GM21447 (cell line): Measurements from ENCODE around the gene TCERG1L.

Experiments
- ATAC-seq: cut with Tn5 transposase; IDR thresholded peaks from one replicate; pipeline ENCODE4 v1.9.1; 2021; ENCODE audit not compliant: unreplicated experiment

TCERG1L gene

DNA sequence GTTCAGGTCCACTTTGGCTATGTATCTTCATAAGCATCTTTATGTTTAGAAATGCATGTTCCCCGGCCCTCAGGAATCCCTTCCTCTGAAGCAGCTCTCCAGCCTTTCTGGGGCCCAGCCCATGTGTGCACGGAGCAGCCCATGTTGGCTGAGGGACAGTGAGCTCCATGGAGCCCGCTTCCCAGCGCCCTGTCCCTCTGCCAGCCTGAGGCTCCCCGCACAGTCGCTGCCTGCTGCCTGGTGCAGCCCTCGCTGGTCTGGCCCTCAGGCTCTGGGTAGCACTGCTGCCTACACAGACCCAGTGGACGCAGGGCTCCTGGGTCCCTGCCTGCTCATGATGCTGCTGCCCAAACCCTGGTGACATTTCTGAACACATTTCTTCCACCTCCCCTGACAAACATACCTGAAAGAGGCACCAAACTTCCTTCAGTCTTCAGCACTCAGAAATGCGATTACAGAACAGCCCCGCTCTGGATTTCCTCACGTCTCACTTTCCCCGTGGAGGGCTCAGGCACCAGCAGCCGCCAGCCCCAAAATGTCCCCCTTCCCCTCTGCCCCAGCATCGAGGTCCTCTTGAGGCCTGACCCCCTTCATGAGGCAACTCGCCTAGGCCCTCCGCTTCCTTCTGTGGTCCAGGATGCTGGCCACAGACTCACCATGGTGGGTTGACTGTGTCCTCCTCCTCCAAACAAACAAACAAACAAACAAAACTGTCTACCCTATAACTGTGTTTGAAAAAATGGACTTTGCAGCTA is 5.0 kb upstream of the TCERG1L start:
- no peak for ATAC-seq

DNA sequence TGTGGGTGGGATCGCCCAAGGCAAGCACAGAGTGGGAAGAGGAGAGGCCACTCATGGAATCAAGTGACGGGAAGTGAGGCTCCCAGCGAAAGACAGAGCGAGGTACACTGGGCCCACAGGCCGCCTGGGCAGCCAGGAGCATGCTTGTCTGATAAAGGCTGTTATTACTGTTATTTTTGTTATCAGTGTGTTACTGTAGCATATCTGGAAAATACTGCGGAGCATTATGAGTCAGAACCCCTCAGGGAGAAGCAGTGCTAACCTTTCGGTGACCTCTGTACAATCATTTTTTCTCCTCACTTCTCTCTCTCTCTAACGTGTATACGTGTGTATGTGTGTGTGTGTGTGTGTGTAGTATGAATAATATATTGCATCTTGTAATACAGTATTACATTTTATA is 3.8 kb upstream of the TCERG1L start:
- ATAC-seq: no peak

- no peak for ATAC-seq
Observed at GRCh38 chr10:131314799-131315198, 3.3 kb upstream of the TCERG1L start.

GRCh38 chr10:131314148-131314547 is 2.6 kb upstream of the TCERG1L start:
- ATAC-seq: no peak

DNA sequence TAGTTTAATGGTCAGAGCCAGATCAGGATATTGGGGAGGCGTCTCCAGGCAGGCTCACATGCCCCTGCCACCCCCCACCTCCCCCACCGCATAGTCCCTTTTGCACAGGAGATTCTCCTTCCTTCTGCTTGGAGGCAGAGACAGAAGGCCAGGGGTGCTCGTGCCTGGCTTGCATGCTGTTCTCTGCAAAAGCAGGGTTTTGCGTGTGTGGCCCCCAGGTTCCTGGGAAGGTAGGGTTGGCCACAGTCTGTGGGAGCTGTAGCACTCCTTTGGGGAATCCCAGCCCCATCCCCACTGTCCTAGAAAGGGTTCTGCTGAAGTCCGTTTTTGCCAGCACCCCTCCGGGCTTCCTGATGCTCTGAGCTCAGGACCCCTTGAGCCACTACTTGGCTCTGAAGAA is 1.9 kb upstream of the TCERG1L start:
- ATAC-seq: no peak

- no peak for ATAC-seq
Observed at GRCh38 chr10:131312478-131312836, 936 bp upstream of the TCERG1L start.

DNA sequence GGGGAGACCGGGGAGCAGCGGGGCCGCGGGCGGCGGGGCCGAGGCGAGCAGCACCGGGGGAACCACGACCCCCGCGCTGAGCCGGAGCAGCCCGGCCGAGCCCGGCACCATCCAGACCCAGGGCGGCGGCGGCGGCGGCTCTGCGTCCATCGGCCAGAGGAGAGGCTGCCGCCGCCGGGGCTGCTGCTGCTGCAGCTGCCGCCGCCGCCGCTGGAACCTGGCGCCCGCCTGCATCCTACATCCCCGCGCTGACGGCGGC is 190 bp downstream of the TCERG1L start:
- no peak for ATAC-seq

DNA sequence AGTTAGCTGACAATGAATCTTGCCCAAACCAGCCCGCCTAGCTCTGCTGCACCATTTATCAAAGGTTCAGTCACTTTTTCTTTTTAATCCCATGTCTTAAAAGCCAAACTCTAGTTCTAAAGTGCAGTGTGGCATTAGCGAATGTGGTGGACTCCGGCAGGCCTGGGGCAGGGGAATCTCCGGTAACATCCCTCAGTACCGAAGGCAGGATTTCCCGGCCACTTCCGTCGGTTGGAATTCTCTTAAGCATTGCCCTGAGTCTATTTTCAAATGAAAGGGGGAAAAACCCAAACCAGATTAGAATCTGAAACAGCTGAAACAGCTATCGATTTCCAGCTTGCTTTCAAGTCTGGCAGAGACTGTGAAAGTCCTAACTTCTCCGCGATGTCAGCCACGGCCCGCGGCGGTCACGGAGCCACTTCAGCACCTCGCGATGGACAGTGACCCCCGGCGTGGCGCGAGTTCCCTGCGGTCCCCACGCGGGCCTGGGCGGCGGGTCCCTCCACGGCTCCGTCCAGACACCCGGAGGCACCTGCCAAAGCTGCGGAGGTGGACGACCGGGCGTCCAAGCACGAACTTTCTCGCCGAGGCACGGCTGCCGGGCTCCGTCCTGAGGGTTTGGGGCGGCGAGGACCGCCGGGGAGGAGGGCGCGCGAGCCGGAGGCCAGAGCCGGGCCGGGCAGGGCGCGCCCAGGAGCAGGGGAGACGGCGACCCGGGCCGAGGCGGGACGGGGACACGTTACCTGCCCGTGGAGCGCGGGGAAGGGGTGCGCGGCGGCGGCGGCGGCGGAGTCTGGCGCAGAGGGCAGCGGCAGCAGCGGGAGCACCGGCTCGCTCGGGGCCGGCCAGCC is 745 bp downstream of the TCERG1L start:
- ATAC-seq: no peak

DNA sequence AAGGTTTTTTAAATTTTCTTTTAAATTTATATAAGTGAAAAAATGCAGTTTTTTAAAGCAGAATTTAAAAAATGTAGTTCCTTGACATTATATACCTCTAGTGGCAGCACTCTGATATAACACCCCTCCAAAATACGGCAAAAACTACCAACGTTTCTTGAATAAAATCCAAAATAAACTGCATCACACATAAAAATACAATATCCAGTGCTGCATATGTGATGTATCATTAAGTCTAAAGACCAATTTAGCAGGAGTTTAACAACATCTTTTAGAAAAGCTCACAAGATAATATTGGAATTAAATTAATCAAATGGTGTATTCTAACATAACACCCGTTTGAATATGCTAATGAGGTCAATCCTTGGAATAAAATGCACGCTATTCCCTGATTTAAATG is 1.4 kb downstream of the TCERG1L start:
- ATAC-seq: no peak

DNA sequence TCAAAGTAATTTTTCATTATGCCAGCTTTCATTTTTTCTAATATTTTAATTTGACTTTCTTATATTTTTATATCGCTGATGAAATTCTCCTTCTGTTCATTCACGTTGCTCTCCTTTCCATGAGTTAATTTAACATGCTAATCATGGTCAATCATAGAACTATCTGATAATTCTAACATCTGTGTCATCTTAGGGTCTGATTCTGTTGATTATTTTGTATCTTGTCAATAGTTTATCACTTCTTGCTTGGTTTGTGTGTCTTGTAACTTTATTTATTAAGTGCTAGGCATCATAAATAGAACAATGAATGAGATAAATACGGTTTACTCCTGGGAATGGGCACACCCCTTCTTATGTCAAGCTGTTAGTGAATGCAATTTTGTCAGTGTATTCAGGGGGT is 11.0 kb downstream of the TCERG1L start:
- ATAC-seq: no peak

DNA sequence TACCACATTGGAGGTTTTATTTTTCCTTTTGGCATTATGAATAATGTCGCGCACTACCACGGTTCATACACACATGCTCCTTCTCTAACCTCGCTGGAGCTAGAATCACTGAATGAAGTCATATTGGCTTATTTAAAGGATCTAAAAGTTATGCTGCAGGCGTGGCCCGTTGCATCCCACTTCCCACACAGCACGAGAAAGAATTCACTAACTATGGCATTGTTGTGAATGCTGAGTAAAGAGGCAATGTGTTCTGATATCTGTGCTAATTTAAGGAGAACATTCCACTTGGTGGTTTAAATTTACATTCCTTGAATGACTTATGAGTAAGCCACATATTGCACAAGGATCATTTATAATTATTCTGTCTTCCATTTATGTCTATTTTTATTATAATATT is 20.7 kb downstream of the TCERG1L start:
- ATAC-seq: no peak

DNA sequence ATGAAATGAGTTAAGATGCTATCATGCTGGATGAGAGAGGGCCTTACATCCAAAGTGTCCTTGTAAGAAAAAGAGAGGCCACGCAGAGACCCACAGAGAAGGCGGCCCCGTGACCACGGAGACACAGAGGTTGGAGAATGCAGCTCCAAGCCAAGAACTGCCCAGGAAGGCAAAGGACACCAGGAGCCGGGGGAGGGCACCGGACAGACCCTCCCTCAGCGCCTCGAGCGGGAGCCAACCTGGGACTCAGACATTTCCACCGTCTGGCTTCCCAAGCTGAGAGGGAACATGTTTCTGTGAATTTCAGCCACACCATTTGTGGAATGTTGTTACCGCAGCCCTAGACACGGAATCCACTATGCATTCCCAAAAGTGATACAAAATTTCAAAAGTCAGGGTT is 22.9 kb downstream of the TCERG1L start:
- ATAC-seq: no peak

DNA sequence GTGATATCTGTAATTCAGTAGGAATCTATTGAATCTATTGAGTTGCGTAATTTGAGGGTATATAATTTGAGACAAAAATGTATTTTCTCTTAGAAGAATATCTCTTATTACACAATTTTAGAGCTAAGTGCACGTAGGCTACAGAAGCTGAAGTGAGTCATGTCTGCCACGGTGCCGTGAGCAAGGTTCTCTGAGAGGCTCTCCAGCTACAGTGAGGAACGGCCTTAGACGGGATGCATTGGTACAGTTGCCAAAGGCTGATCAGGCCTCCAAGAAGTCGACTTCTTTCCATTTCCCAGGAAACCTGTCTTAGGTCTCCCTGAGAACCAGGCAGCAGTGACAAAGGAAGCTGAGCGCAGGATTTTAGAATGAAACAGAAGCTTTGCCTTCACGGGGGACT is 28.6 kb downstream of the TCERG1L start:
- no peak for ATAC-seq

GRCh38 chr10:131280101-131280500 is 31.4 kb downstream of the TCERG1L start:
- ATAC-seq: no peak

DNA sequence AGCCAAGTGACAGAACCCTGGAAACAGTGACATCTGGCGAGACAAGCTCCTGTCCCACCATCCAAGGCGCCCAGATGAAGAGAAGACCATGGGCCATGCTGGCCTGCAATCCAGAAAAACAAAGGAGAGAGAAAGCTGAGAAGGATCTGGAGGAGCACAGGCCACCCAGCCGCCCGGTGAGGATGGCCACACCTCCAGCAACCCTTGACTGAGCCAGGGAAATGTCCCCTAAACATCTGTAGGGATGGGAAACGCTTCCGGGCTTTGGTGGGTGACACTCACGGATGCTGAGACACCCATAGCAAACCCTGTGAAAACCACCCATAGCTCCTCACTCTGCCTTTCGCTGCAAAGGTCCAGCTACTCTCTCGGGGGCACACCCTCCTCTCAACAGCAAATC is 32.0 kb downstream of the TCERG1L start:
- ATAC-seq: no peak

DNA sequence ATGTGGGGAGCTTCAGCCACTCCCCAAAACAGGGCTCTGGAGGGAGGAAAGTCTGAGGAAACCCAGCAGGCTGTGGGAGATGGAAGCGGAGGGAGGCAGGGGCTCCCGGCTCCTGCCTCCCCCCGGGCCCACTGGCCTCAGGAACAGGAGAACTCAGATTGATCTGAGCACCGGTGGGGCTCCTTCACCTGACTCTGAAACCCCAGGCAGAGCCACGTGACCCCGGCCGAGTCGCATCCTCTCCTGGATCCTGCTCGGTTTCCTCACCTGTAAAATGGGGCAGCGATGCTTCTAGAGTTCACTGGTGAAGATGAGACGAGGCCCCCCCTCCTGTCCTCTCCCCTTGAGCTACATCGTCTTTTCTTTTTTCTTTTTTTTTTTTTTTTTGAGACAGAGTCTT is 33.6 kb downstream of the TCERG1L start:
- ATAC-seq: no peak

DNA sequence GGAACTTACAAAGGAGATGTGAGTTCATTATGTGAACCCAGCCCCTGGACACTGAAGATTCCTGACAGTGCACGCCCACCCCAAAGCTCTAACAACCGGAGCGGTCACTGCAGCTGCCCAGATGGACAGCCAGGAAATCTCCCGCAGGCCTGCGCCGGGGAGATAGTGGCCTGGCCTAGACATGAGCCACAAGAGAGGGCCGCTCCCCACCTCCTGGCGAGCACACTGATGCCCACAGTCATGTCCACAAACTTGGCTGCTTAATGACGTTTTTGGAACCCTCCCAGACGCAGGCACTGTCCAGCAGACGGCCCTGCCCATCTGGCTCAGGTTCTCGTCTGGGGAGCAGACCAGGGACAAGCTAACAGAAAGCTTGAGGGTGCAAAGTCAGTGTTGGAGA is 34.2 kb downstream of the TCERG1L start:
- ATAC-seq: no peak

- ATAC-seq: no peak
Observed at GRCh38 chr10:131275691-131276090, 35.8 kb downstream of the TCERG1L start.

DNA sequence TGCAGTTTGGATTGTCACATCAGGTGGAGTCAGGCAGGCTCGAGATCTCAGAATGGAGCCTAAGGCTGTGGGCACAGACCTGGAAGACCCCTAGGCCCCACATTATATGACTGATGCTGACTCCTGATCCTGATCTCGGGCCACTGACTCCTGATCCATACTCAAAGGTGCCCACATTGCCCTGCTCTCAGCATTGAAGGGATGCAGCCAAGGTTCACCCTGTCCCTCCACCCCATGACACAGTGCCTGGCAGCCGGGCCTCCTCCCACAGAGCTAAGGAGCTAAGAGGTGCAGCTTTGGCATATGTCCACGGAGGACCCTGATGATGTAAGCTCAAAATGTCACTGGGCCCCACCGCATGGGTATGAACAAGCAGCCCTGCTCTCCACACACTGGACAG is 36.6 kb downstream of the TCERG1L start:
- ATAC-seq: no peak

DNA sequence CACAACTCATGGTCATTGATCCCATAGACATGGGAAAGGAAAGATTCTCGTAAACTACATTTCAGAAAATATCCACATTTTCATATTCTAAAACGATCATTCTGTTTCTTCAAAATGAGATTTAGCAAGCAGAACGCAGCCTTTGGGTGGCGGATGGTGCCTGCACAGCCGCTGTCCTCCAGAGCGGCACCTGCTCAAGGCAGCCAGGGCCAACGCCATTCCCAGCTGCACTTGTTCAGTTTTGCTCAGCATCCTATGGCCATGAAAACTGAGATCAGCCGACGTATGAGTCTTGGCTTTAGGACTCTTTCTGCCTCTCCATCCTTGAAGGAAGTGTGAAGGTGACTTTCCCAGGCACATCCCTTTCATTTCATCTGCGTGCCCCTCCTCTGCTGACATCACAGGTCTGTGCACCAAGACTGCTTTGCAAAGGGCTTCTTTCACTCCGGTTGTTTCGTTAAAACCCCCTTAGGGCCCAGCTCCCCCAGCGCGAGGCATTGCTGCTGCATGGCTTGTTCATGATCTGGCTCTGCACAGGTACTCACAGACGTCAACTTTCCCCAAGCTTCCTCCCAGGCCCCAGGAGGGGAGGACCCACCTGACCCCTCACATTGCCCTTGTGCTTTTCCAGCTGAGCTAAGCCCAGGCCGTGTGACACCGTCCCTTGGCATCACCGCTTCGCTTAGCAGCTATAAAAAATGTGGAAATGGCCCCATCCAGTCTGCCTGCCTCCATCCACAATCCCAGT is 37.2 kb downstream of the TCERG1L start:
- no peak for ATAC-seq

DNA sequence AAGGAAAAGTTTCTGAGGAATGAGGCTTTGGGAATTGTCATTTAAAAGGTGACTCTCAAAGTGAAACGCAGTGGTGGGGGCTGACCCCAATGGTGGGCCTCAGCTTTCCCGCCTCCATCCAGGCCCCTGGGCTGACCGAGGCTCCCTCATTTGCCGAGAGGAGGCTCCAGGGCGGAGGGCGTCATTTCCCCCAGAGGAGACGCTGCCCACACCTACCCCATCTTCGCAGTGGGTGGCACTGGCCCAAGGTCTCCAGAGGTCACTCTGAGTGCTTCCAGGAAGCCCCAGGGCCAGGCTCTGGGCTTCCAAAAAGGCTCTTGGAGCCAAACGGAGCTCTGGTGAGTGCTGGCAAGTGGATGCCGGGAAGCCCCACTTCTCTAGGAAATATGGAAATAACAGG is 38.0 kb downstream of the TCERG1L start:
- no peak for ATAC-seq

DNA sequence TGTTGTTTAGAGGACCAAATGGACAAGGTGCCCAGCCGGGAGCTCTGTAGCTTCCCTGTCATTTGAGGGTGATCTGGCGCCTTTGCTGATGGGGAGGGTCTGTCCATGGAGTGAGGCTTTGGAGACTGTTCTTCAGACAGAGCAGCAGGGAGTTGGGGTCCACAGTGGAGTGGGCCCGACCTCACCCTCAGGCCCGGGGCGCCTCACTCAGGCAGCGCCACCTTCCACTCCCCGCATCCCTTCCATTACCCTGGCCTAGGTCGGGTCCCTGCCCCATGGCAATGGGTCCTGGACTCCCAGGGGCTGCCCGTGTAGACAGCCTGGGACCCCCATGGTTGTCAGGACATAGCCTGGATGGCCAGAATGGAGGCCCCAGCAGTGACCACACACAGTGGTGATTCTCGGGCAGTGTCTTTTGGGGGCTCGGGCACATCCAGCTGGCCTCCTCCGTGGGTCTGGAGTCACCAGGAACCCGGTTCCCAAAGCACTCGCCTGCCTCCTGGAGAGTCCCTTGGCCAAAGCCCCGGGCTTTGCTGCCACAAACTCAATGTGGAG is 38.5 kb downstream of the TCERG1L start:
- ATAC-seq: no peak
